Measurements from ENCODE around the gene UGT2B7.

- TF ChIP-seq CTCF (IDR thresholded peaks at IDR 0.05) (no peak), POLR2A (IDR thresholded peaks at IDR 0.05) (no peak)
These were observed 26.2 kb downstream of the UGT2B7 start for GRCh38 chr4:69122476-69122875.
